ENCODE results near the gene LATS2. TPM values are rescaled to one million over a fixed set of nuclear protein-coding genes. Genes with fewer than 3 reads are reported as not detected.
"Not testable (repeated sequence)": the region's sequence is repeated elsewhere in the genome, so short reads cannot be mapped to it uniquely, and the experiment has no call there.

LATS2 gene
- total RNA-seq, 3 donors from 2014 or later: 15.1 to 35.2 (median 21.6) TPM

GRCh38 chr13:21054313-21054712, 7.1 kb downstream of the LATS2 start:
- no peak for TF ChIP-seq POLR2AphosphoS5 (IDR thresholded peaks at IDR 0.05)
- TF ChIP-seq POLR2A (IDR thresholded peaks at IDR 0.05): no peak
- TF ChIP-seq, protein P1, sequence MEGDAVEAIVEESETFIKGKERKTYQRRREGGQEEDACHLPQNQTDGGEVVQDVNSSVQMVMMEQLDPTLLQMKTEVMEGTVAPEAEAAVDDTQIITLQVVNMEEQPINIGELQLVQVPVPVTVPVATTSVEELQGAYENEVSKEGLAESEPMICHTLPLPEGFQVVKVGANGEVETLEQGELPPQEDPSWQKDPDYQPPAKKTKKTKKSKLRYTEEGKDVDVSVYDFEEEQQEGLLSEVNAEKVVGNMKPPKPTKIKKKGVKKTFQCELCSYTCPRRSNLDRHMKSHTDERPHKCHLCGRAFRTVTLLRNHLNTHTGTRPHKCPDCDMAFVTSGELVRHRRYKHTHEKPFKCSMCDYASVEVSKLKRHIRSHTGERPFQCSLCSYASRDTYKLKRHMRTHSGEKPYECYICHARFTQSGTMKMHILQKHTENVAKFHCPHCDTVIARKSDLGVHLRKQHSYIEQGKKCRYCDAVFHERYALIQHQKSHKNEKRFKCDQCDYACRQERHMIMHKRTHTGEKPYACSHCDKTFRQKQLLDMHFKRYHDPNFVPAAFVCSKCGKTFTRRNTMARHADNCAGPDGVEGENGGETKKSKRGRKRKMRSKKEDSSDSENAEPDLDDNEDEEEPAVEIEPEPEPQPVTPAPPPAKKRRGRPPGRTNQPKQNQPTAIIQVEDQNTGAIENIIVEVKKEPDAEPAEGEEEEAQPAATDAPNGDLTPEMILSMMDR (IDR thresholded peaks at IDR 0.05): no peak
- Histone ChIP-seq H3K36me3 (no peaks in the 10 kb centered on the region), H3K27me3 (no peaks in the 10 kb centered on the region), H3K27ac (no peak overlapping the region), H3K9me3 (no peaks in the 10 kb centered on the region), H3K4me3 (no peak overlapping the region), H3K4me1 (no peaks in the 10 kb centered on the region)
- intact Hi-C loops (cut with DNase I; ENCODE audit: low total_unique reads): no loop called here
- no peak for DNase-seq (ENCODE audit: low spot score in 2 of 2)

GRCh38 chr13:21053231-21053630, 8.2 kb downstream of the LATS2 start:
- no peaks in the 10 kb centered on the region for H3K9me3 ChIP-seq
- H3K36me3 ChIP-seq: no peaks in the 10 kb centered on the region
- no peaks in the 10 kb centered on the region for H3K4me1 ChIP-seq
- TF ChIP-seq POLR2AphosphoS5 (IDR thresholded peaks at IDR 0.05): no peak
- TF ChIP-seq POLR2A (IDR thresholded peaks at IDR 0.05): no peak
- TF ChIP-seq, protein P1 (IDR thresholded peaks at IDR 0.05): no peak
- H3K27ac ChIP-seq: no peak overlapping the region
- intact Hi-C loops (cut with DNase I; ENCODE audit: low total_unique reads): no loop called here
- H3K4me3 ChIP-seq: no peak overlapping the region
- DNase-seq (ENCODE audit: low spot score in 2 of 2): no peak
- H3K27me3 ChIP-seq: no peaks in the 10 kb centered on the region

DNA sequence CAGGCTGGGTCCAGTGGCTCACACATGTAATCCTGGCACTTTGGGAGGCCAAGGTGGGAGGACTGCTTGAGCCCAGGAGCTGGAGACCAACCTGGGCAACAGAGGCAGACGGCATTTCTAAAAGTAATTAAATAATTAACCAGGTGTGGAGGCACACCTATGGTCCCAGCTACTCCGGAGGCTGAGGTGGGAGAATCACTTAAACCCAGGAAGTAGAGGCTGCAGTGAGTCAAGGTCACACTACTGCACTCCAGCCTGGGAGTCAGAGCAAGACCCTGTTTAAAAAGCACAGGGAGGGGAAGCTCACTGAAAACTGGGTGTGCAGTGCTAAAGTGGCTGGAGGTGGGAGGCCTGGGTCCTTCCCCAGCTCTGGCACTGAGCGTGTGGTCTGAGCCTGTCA, 9.7 kb downstream of the LATS2 start:
- Histone ChIP-seq H3K36me3 (no peaks in the 10 kb centered on the region), H3K9me3 (no peaks in the 10 kb centered on the region), H3K27ac (no peak overlapping the region), H3K27me3 (no peaks in the 10 kb centered on the region), H3K4me3 (no peak overlapping the region), H3K4me1 (no peaks in the 10 kb centered on the region)
- TF ChIP-seq, protein P1 (IDR thresholded peaks at IDR 0.05): no peak
- no peak for TF ChIP-seq POLR2A (IDR thresholded peaks at IDR 0.05)
- TF ChIP-seq POLR2AphosphoS5 (IDR thresholded peaks at IDR 0.05): no peak
- intact Hi-C loops (cut with DNase I; ENCODE audit: low total_unique reads): no loop called here
- DNase-seq (ENCODE audit: low spot score in 2 of 2): no peak

GRCh38 chr13:21050288-21051197, 10.8 kb downstream of the LATS2 start:
- no peaks in the 10 kb centered on the region for H3K4me1 ChIP-seq
- H3K36me3 ChIP-seq: no peaks in the 10 kb centered on the region
- DNase-seq (ENCODE audit: low spot score in 2 of 2): no peak
- intact Hi-C loops (cut with DNase I; ENCODE audit: low total_unique reads): no loop called here
- no peak overlapping the region for H3K27ac ChIP-seq
- no peaks in the 10 kb centered on the region for H3K27me3 ChIP-seq
- H3K9me3 ChIP-seq: no peaks in the 10 kb centered on the region
- no peak overlapping the region for H3K4me3 ChIP-seq
- TF ChIP-seq POLR2A (IDR thresholded peaks at IDR 0.05) (no peak), POLR2AphosphoS5 (IDR thresholded peaks at IDR 0.05) (no peak)
- TF ChIP-seq, protein P1 (IDR thresholded peaks at IDR 0.05): no peak

DNA sequence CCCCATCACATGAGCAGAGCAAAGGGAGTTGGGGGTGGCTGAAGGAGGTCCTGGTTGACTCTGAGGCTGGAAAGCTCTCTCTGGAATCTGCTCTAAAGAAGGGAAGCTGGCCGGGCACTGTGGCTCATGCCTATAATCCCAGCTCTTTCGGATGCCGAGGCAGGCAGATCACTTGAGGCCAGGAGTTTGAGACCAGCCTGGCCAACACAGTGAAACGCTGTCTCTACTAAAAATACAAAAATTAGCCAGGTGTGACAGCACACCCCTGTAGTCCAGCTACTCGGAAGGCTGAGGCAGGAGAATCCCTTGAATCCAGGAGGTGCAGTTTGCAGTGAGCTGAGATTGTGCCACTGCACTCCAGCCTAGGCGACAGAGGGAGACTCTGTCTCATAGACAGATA, 11.7 kb downstream of the LATS2 start:
- intact Hi-C loops (cut with DNase I; ENCODE audit: low total_unique reads); H3K4me3 ChIP-seq; H3K9me3 ChIP-seq; DNase-seq (ENCODE audit: low spot score in 2 of 2); H3K4me1 ChIP-seq; H3K27ac ChIP-seq; H3K27me3 ChIP-seq; H3K36me3 ChIP-seq: not testable (repeated sequence)
